Amniotic epithelial cell (primary cell): ENCODE measurements around the gene PLOD2.

Source experiments
- DNase-seq: peaks from one replicate; pipeline ENCODE4 v3.0.0-alpha.2; 2010; ENCODE audit warnings: low read depth

PLOD2 gene

GRCh38 chr3:146100180-146100579, 60.8 kb downstream of the PLOD2 start:
- DNase-seq, result no peak

DNA sequence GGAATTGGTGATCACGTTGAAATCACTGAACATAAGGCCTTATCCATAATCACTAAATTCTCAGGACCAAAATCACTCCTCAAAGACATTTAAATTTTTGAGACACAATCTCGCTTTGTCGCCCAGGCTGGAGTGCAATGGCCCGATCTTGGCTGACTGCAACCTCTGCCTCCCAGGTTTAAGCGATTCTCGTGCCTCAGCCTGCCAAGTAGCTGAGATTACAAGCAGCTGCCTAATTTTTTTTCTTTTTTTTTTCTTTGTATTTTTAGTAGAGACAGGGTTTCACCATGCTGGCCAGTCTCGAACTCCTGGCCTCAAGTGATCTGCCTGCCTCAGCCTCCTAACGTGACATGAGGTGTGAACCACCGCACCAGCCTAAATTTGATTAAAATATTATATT, 61.7 kb downstream of the PLOD2 start:
- DNase-seq, result no peak

DNA sequence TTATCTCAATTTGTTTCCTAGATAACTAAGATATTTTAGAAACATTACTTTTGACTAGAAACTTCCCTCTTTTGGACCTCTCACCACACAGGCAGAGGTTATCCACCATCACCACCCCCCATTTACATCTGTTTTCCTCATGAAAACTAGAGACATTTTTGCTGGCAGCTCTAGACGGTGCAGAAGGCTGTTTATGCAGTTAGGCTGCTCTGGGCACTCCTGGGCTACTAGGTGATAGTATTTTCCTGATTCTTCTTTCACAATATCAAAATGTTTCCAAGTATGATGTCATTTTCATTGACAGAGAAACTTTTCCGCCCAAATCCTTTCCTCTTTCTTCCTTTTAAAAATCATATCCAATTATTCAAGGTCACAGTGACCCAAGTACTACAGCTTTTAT, 67.1 kb downstream of the PLOD2 start:
- peak; percentile 42 for DNase-seq

DNA sequence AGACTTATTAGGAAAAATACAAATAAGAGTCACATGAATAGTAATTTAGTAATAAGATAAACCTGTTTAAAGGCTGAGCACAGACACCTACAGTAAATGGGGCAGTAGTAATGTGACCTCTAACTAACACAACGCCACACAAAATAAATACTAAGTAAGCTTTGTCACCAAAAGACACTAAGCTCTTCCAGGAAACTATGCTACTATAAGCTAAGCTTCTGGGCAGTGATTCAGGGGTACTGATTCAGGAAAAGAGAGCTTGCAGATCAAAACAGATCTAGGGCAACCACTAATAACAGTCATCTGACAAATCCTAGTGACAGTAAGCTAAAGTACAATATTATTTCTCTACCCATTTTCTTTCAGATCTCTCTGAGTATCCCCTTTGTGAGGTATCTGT, 68.8 kb downstream of the PLOD2 start:
- peak; percentile 19 for DNase-seq

DNA sequence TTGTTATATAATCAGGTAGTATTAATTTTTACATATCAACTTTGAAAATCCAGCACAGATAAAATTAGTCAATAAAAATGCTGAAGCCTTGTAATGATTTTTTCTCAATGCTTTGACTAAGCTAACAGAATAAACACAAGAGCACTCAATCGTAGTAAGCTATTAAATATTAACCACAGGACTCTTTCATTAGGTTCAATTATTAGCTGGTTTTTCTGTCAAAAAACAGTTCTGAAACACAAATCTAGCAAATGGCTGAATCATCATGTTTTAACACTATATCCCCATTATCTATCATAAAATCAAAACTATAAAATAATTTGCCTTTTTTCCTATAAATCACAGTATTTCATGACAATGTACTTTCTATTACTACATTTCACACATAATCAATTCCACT, 69.6 kb downstream of the PLOD2 start:
- no peak for DNase-seq

GRCh38 chr3:146090521-146090920, 70.5 kb downstream of the PLOD2 start:
- no peak for DNase-seq

DNA sequence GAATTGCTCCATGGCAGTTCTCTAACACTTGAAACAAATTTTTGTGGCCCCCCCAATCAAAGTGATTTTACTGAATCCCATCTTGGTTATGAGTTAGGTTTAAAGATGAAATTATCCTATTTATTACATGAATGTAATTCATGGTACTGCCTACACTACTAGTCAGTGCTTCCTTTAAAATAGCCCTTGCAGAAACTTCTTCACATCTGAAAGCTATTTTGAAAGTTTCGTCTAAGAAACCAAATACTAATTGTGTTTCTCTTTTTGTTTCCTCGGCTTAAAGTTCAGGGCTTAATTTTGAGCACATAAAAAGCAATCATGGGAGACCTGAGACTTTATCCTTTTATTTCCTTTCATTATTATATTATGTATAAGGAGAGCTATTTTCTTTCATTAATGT, 72.1 kb downstream of the PLOD2 start:
- DNase-seq, result no peak

DNA sequence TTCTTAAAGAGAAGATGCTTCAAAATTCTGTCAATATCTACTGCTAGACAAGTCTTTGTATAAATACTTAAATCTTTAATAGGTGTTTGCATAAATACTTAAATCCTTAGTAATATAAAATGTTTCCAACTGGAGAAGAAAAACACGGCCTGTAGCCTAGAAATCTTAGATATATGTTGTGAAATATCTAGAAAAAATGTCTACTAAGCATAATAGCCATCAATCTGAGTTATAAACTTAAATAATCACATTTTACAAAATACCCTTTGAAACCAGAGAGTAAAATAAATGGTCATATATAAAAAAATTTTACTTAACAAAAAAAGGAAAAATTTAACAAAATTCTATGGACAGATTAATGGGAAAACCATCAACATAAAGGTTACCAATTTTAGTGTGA, 73.9 kb downstream of the PLOD2 start:
- DNase-seq, result no peak

- DNase-seq, result no peak
Measured at GRCh38 chr3:146086211-146086610, 74.8 kb downstream of the PLOD2 start.

- no peak for DNase-seq
Measured at GRCh38 chr3:146085678-146086077, 75.3 kb downstream of the PLOD2 start.

GRCh38 chr3:146080578-146080977, 80.4 kb downstream of the PLOD2 start:
- no peak for DNase-seq

GRCh38 chr3:146078031-146078430, 83.0 kb downstream of the PLOD2 start:
- DNase-seq, result no peak

DNA sequence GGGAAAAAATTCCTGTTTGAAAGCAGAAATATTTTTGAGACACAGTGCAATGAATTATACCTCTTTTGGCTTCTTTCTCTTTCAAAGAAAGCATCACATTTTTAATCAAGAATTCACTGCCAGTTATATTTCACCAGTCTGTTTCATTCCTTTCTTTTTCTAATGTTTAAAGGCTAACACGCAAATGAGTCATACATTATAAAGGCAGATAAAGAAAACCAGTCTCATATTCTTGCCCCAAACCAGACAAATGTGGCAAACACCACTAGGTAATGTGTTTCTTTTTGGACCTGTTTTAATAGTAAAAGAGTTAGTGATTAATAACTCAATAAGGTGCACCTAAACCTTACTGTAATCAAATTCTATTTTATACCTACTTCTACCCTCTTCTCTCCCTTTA, 83.8 kb downstream of the PLOD2 start:
- DNase-seq, result peak; percentile 51

- DNase-seq, result peak; percentile 78
Measured at GRCh38 chr3:146072824-146073223, 88.2 kb downstream of the PLOD2 start.

DNA sequence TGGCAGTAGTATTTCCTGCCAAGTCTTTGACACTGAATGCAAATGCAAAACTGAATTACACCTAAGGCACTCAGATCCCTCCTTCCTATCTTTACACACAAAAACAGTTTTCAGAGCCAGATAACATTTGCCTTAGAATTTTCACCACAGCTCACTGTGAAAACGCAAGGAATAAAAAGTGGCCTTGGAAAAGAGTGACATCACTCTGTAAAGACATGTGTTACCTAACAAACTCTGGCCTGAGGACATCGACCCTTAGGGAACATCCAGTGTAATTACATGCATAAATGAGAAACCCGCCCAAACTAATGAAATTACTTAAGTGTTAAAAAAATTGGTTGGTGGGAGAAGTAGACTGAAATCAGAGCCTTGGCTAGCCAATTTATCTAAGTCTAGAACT, 88.9 kb downstream of the PLOD2 start:
- DNase-seq, result peak; percentile 43

DNA sequence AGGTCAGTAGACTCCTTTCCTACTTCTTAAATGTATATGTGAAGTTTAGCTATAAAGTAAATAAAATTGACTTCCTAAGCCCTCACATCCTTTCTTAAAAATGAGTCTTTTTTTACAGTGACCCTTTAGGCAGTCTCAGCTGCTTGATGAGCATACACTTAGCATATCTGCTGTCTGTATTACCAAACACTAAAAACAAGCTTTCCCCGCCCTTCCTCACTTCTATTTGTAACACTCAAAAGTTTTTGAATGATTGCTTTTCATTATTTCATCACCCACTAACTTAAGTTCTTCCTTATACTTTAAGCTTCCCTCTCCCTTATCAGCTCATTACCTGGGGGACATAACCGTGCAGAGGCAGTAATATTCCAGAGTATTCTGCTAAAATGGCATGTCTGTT, 89.4 kb downstream of the PLOD2 start:
- DNase-seq, result peak; percentile 40

GRCh38 chr3:146067048-146067447, 93.9 kb downstream of the PLOD2 start:
- peak; percentile 87 for DNase-seq

- DNase-seq, result peak; percentile 71
Measured at GRCh38 chr3:146065573-146066006, 95.4 kb downstream of the PLOD2 start.

DNA sequence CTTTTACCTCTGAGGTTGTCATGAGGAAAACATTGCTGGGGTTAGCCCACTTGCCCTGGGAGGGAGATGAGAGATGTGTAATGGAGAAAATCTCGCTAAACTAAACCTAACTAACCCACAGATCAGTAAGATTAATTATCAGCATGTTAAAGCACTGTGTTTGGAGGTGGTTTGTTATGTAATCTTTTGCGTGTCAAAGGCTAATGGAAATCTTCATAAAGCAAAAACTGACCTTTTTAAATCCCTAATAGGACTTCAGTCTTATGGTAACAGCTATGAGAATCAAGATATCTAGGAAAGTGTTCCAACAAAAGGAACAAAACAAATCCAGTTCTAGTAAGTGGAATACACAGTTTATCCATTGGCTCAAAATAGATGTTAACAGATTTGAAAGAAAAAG, 102.7 kb downstream of the PLOD2 start:
- peak; percentile 34 for DNase-seq

GRCh38 chr3:146052791-146053310, 108.1 kb downstream of the PLOD2 start:
- peak; percentile 85 for DNase-seq

- peak; percentile 86 for DNase-seq
Measured at GRCh38 chr3:146052056-146052790, 108.8 kb downstream of the PLOD2 start.

DNA sequence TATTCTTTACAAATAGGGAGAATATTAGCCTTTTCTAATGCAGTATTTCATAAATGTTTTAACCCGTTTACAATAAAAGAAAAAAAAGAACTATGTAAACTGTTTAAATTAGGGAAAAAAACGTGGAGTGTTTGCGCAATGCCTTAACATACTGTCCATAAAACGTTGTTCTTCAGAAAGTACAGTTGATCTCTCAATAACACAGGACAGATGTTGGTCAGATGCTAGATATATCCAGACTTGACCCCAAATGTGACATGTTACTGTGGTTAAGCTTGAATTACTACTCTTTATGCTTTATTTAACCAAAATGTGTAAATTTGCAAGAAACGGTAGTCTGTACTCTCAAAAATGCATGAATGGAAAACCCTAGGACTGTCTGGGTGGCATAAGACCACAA, 110.3 kb downstream of the PLOD2 start:
- peak; percentile 73 for DNase-seq

GRCh38 chr3:146047485-146047884, 113.5 kb downstream of the PLOD2 start:
- no peak for DNase-seq

- DNase-seq, result peak; percentile 59
Measured at GRCh38 chr3:146044046-146044445, 116.9 kb downstream of the PLOD2 start.
